NCI-H526 treated with DMSO at 0.1 percent for 48 hours (cell line): ENCODE results near the gene NAV3.

Experiments used
- DNase-seq: peaks from one replicate; lab custom pipeline; 2025; lab: John Stamatoyannopoulos, UW

Gene NAV3

GRCh38 chr12:77993658-77994057 is 163.0 kb downstream of the NAV3 start:
- DNase-seq = no peak

GRCh38 chr12:77995436-77996167 is 164.9 kb downstream of the NAV3 start:
- peak; percentile 14 for DNase-seq

- no peak for DNase-seq
These were observed 166.0 kb downstream of the NAV3 start for GRCh38 chr12:77996670-77997069.

GRCh38 chr12:77998236-77998786 is 167.6 kb downstream of the NAV3 start:
- no peak for DNase-seq

DNA sequence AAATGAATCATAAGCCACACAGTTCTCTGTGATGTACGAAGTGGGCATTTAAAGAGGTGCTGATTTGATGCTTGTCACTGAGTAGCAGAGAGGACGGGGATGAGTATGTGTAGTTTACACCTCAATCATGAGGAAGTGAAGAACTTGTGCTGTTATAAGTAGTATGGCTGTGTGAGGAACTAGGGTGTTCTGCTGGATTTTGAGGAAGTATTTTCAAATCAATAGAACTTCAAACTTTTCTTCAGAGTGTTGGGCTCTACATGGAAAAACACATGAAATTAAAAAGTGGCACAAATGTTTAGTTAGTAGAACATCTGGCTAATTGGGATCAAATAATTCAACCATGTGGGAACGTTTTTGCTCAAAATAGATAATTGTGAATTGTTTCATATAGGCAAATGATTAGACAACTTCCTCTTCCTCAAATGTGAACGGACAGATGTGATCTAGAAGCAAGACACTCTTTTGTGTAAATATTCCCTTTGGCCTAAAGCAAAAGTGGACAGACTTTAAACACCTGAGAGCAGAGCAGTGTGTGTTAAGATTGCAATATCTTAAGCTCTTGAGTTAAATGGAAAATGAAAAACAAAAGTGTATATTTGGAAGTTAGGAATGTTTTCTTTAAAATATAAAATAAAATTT is 168.5 kb downstream of the NAV3 start:
- DNase-seq = no peak

DNA sequence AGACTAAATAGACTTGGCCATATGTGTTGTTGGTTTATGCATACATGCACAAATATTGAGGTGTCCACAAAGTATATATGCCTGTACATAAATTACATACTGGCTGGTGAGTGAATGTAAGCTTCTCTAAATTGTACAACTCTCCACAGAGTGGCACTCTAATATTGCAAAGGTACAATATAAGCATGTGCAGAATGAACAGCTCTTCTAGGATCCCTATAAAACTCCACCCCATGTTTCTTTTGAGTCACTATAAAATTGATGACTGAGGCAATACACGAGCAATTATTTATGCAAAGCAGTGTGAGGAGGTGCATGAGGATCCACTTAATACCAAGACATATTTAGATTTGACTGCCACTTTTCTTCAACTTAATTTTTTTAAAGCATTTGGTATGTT is 172.2 kb downstream of the NAV3 start:
- peak; percentile 22 for DNase-seq

DNA sequence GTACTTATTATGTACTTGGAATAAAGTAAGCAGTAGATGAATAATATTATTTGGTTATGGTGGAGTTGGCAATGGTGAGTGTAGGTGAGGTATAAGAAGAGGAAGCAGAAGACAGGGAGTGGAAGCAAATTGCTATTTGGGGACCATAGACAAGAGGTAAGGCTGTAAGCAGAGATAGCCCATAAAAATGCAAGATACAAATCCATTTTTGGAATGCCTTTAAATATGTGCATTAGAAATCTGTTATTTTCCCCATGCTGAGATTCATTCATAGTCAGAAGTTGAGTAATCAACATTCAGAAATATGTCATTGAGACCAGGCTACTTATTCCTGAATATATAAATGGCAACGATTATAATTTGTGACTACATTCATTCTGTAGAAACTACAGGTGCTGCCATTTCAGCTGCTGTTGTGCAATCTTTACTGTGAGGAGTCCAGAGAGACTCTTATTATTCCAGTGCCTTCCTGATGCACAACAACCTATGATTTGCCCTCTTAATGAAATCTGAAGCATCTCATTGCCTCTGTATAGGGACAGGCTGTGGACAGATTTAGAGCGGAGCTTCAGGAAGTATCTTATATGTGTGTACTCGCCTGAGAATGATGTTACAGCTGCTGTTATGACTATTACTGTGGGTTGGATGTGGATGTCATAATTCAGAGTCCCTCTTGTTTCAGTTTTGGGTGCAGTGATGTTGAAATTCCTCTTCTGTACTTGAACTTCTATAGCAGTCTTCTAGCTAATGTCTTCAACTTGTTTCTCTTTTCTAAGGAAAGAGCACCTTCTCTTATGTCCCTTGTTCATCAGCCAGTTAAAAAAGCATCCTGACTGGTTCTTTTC is 173.8 kb downstream of the NAV3 start:
- DNase-seq = no peak

- DNase-seq = no peak
These were observed 174.4 kb downstream of the NAV3 start for GRCh38 chr12:78005094-78005492.

GRCh38 chr12:78007173-78007572 is 176.5 kb downstream of the NAV3 start:
- DNase-seq = no peak

GRCh38 chr12:78009031-78009430 is 178.3 kb downstream of the NAV3 start:
- DNase-seq = no peak

GRCh38 chr12:78018171-78018910 is 187.6 kb downstream of the NAV3 start:
- DNase-seq = no peak

DNA sequence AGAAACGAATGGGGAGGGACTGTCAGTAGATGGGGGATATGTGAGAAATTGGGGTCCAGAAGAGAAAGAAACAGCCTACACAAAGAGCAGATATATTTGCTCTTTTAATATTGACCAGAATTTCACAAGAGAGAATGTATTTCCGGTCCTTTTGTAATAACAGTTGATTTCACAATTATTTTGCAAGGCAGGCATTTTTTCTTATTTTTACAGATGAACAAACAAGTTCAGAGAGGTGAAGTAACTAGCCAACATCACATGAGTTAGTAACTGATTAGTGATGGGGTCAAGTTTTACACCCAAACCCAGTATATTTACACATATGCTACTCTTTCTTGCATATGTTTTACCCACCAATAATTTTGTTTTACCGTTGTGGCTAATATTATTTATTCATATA is 188.2 kb downstream of the NAV3 start:
- no peak for DNase-seq

DNA sequence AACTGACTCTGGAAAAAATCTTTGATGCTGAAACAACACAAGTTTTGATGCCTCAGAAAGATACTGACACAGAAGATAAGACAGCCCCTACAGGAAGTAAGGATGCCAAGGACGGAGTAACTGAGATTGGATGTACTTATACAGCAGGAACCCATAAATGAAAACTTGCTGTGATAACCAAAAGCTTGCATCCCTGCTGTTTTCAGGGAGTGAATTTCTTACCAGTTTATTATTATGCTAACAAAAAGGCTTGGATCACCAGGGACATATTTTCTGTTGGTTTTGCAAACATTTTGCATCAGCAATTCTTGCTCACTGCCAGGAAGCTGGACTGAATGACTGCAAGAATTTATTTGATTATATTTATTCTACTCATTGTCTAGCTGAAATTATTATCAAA is 197.7 kb downstream of the NAV3 start:
- DNase-seq = no peak

GRCh38 chr12:78034025-78034424 is 203.3 kb downstream of the NAV3 start:
- DNase-seq = no peak

DNA sequence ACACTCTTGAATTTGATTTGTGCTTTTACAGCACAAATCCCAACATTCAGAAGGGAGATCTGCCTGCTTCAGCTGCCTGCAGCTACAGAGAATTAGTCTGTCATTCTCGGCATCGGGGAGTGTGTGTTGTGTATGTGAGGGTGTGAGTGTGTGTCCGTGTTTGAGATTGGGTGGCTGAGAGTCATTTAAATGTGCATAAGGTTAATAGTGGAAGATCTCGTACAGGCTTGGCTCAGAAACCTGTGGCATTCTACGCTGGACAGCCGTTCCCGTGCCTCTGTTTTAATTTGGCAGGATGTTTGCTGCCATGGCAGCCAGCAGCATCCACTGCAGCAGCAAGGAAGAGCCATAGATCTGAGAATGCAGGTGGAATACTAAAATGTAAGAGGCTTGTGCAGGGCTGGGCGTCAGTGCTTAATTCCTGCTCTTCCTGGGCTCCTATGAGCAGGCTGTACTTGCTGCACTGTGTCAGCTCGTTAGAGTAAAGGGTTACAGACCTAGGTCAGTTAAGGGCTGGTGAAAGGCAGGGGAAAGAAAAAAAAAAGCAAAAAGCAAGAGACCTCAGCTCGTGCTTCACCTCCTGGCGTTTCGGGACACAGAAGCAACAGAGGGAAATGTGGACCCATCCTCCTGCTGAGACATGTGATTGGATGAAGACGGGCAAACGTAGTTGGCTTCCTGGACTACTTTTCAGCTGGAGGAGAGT is 205.4 kb downstream of the NAV3 start:
- DNase-seq = no peak

DNA sequence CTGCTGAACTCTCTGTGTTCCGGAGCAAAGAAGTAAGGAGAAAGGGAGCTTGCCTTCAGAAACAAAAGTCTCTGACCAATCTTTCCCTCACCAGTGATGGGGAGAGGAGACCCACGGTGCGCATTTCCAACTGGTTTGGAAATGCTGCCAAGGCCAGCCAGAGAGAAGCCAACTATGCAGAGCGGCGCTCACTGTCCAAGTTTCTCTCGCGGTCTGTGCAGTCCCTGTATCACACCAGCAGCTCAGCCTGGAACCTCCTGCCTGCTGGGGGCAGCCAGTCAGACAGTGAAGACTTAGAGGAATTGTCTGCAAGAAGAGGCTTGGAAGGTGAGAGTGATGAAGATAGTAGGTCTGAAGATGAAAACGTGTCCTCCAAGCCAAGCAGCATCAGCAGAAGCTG is 206.2 kb downstream of the NAV3 start:
- DNase-seq = no peak

DNA sequence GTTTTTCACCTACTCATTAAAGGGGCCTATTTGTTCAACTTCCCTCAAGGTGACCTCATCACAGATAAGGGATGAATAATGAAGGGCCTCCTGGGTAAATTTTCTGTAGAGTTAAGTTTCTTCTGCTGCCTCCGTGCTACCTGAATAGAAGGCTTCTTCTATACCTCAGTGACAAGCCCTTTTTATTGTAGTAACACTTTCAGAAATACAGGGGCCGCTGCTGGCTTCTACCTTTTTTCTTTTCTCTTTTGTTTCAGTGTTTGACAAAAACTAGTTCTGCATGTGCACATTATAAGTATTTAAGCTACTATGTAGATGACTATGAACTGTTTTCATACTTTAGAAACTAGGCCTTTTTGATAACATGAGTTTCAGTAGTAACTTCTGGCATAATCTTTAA is 207.0 kb downstream of the NAV3 start:
- no peak for DNase-seq

DNA sequence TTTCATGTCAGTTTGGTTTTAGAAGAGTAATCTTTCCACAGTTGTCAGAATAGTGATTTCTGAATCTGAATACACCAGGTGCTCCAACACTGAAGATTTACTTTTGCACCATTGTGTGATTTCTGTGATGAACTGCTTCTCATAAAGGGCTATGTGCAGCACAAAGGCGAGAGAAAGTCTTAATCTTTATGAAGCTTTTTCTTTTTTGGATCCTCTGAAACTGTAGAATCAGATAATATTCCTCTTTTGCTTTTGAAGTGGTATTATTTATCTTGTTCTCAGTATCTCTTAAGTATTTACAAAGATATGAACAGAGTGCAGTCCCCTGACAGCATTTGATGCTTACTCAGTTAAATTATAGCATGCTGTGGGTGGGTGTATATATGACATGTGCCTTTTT is 207.8 kb downstream of the NAV3 start:
- DNase-seq = no peak

- DNase-seq = no peak
These were observed 208.3 kb downstream of the NAV3 start for GRCh38 chr12:78038986-78039385.

DNA sequence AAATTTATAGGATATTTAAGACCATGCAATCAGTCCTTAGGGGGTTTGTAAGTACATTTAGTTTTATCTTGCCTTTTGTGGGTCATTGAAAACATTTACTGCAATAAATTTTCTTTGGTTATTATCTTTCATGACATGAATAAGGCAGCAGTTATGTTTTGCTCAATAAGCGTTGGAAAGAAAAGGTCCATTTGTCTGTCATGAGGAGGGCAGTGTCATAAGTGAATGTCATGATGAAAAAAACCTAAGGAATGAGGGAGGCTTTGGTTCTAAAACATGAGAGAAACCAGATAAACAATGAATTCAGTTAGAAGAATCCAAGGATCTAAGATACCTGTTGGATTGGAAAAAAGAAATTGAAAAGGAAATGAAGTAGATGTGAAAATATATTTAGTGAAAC is 209.4 kb downstream of the NAV3 start:
- no peak for DNase-seq

- DNase-seq = no peak
These were observed 220.1 kb downstream of the NAV3 start for GRCh38 chr12:78050790-78051189.
